NCI-H1417 (cell line): ENCODE results near the gene TRERF1.

ENCODE experiments used
- DNase-seq, 3 experiments: peaks; one replicate each; lab custom pipeline; 2025; lab: John Stamatoyannopoulos, UW

Gene TRERF1

GRCh38 chr6:42250274-42250931, 201.3 kb downstream of the TRERF1 start:
- peak in 2 of 3 experiments; percentile 69 to 82 for DNase-seq

GRCh38 chr6:42249279-42249678, 202.4 kb downstream of the TRERF1 start:
- DNase-seq: no peak

DNA sequence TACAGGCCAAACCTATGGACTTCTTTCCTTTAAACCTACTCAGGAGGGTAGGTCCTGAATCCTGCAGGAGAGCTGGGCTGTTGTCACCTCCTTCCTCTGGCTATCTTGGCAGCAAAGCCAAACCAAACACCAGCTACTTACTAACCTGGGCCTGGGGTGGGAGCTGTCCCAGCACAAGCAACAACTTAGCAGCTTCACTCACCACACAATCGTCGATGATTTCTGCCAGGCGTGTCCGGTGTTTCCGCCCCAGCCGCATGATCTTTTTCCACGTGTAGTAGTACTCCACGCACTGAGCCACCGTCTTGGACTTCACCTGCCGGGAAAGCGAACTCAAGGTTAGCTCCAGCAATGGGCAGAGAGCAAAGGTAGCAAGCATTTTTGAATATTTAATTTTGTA, 208.7 kb downstream of the TRERF1 start:
- no peak for DNase-seq

- no peak for DNase-seq
Measured at GRCh38 chr6:42241915-42242314, 209.8 kb downstream of the TRERF1 start.

DNA sequence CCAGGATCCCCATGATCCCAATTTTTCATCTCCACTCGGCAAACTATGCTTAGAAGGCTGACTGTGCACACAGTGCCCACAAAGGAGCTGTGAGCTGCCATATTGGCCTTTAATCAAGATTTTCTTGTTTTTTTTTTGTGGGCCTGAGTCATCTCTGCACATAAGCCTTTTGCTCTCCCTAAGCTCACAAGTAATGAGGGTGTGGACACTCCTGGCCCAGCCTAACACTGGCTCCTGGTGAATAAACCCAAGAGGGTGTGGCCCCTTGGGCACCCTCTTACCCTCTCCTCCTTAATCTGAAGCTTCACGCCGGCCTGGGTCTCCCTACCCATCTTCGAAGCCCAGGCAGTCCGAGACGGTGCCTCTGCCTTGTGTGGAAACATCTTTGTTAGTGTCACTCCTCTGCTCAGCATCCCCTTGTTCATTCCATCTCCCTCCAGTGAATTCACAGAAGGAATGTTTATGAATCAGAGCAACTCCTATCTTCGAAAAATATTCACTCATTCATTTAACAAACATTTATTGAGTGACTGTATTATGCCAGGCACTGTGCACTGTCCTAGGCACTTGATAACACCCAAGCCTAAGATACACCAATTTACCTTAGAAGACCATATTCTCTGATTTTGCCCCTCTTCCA, 211.9 kb downstream of the TRERF1 start:
- no peak for DNase-seq

- peak in 2 of 3 experiments; percentile 3 to 61 for DNase-seq
Measured at GRCh38 chr6:42239333-42239732, 212.4 kb downstream of the TRERF1 start.

DNA sequence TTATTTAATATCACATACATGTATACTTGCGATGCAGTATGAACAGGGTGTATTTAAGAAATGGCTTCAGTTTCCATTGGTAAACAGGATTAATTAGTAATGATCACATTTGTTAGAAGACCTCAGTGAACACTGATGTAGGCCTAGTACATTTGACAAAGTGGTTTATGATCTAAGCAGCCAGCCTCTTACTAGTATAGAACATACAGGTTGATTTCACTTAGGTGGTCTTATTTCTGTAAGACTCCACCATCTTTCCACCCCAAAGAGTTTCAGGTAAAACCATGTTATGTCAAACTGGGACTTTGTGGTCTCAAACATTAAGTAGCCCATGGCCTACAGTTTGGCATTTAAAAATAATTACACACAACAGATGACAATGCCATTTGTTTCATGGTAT, 213.9 kb downstream of the TRERF1 start:
- no peak for DNase-seq

GRCh38 chr6:42236682-42237473, 214.8 kb downstream of the TRERF1 start:
- DNase-seq: no peak

DNA sequence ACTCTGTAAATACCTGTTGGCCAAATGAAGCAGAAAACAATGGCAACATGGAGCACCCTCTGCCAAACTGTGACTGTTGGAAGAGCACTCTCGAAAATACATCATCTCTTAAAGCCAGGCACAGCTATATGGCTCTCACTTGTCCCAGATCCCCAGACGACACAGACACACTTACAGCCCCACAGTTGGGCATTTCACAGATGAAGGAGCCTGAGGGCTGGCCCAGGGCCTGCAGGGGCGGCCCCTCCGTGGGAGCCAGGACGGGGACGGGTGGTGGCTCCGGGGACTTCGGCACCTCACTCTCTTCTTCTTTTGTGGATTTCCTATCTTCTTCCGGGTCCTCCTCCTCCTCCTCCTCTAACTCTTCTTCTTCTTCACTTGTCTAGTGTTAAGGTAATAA, 215.7 kb downstream of the TRERF1 start:
- DNase-seq: no peak

DNA sequence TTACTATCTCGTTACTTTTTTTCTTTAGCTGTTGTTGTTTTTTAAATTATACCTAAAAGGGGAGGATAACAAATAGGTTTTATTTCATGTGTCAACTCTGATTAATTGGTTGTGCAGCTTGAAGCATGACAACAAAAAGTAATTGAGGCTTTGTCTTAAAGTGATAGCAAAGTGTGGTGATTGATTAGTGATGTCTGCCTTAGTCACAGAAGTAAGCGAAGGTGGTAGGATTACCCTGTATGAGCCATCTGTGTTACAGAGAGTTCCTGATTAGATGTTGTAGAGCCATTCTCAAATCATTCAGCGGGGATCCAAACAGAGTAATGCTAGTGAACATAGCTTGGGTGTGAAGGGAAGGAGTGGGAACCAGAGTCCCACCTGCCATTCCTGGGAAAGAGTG, 219.7 kb downstream of the TRERF1 start:
- DNase-seq: no peak

DNA sequence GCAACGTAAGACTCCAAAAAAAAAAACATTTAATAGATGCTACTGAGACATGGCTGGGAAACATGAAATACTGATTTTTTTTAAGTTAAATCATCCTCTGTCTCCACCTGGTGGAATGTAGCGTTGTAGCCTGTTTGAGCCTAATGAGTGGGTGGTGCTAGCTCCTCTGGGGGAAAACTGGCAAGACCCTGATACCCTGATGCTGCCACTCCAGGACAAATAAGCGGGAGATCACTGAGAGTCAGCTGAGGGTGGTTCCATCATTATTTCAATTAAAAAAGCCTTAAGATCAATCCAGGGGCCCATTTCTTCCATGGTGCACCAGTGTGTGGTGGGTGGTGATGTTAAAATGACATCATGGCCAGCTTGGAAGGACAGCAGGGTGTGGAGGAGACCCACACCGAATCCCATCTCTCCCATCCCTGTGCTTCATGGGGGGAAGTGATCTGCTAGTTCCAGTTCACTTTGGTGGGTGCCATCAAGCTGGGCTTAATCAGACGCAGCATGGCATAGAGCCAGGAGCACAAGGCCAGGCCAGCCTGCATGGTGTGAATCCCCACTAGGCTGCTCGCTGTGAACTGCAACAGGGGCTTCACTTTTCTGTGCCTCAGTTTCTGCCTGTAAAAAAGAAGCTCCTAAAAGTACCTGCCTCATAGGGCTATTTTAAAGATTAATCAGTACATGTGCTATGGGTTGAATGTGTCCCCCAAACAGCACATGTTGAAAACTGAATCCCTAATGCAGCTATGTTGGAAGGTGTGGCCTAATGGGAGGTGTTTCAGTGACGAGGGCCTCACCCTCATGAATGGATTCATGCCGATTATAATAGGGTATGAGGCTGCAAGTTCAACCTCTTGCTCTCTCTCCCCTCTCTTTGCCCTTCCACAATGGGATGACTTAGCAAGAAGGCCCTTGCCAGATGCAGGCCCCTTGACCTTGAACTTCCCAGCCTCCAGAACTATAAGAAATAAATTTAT, 221.1 kb downstream of the TRERF1 start:
- no peak for DNase-seq

DNA sequence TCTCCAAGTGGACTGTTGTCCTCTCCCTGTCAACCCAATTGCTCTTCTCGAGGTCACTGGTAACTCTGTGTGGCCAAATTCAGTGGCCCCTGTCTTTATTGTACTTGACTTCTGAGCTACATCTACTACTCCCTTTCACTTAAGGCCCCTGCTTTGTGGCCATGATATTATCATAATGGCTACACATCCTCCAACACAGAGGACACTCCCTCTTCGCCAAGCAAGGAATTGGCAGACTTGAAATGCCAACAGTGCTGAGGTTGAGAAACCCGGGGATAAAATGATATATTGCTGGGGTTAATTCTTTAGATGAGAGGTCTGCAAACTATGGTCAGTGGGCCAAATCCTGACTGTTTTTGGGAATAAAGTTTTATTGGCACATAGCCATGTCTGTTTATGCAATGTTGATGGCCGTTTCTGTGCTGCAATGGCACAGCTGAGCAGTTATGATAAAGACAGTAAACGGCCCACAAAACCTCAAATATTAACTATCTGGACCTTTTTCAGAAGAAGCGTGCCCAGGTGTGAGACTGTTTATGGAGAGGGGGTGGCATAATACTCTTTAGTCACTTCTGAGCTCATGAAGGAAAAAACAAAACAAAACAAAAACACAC, 222.1 kb downstream of the TRERF1 start:
- DNase-seq: no peak

GRCh38 chr6:42228305-42228704, 223.4 kb downstream of the TRERF1 start:
- no peak for DNase-seq

DNA sequence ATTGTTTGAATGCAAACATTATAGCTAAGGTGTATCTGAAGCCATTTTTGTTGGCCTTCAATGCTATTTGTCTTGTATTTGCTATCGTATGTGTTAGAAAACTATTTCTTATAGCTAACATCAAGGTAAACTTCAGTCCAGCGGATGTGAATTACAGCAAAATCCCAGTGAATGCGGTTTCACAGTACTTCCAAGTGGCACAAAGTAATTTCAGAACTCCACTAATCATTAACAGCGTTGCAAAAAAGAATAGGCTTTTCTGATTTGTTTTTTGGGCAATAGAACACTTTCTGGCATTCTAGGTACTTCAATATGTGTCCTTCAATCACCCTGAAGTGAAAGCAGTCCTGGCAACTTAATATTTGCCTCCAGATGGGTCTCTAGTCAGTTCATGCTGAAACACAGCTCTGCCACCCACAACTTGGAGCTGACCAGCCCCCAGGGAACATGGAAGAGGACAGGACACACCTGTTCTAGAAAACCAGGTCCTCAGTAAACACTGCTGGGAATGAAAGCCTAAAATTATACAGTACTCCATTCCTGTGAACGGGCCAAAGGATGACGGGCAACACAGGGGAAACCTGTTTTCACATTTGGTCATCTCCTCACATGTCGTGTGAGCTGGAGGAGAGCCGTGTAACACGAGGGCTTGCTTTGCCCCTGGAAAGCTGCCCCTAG, 224.4 kb downstream of the TRERF1 start:
- no peak for DNase-seq

GRCh38 chr6:42226645-42227143, 225.0 kb downstream of the TRERF1 start:
- DNase-seq: no peak

GRCh38 chr6:42226161-42226611, 225.5 kb downstream of the TRERF1 start:
- DNase-seq: no peak

DNA sequence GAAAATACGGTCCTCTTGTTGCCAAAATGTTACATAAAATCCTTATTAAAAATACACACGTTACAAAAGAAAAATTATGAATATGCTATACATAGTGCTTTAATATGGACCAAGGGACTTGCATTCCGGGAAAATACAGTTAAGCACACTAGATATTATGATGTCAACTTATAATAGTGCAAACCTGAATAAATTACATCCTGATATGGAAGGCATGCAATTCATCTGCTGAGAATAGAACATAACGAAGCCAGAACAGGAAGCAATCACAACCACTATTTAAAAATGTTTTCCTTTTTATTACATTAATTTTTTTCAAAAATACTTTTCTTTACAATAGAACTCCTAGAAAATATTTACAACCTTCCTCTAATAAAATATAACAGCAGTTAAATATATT, 226.3 kb downstream of the TRERF1 start:
- DNase-seq: no peak

DNA sequence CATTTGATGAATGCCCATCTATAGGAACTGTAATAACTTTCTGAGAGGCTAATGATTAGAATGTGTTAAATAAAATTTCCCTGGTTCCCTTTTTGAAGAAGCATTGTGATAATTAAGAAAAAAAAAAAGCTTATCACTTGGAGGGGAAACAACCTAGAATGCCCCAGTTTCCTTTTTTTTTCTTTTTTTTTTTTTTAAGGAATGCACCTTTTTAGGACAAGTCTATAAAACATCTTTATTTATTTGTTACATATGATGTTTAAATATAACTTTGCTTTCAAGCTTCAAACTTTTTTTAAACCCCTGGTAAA, 226.7 kb downstream of the TRERF1 start:
- DNase-seq: no peak

DNA sequence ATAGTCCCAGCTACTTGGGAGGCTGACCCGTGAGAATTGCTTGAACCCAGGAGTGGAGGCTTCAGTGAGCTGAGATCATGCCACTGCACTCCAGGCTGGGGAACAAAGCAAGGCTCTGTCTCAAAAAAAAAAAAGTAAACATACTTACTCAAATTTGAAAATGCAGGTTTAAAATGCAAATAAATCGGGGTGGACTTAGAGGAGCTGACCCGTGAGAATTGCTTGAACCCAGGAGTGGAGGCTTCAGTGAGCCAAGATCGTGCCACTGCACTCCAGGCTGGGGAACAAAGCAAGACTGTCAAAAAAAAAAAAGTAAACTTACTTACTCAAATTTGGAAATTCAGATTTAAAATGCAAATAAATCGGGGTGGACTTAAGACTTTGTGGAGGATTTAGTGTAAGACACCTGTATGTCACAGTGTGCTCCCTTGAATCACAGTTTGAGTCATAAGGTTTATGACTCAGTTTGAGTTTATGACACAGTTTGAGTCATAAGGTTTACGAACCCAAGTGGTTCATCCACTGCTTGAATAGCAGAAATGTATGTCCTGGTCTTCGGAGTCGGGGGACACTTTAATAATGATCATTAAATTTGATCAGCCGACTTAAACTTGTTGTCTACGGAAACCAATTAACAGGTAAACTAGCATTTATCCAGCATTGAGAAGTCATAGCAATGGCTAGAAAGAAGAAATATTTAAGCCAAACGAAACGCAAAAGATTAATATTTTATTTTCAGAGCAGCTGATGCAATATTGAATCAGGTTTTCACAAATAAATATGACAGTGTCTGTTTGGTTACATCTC, 227.3 kb downstream of the TRERF1 start:
- no peak for DNase-seq

DNA sequence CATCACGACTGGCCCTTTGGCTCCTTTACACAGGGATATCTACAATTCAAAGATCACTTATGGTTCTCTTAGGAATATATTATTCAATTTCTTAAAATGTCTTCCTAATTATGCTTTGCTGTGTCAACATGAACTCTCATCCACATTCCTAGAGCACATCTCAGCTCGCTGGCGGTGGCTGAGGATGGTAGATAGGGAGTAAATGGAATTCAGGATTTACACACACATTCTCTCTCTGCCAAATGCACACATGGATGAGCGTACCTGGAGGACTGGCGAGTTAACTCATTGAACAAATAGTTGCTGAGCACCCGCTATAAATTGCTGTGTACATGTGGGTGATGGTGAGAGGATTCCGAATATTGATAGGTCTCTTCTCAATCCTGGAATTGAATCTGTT, 229.3 kb downstream of the TRERF1 start:
- no peak for DNase-seq
